DOHH2 (cell line): ENCODE data around the gene GABARAPL2.

Experiments used
- EZH2phosphoT487 ChIP-seq: fragments of 200-600 bp; sonication (generic); IDR thresholded peaks from 2 replicates; pipeline ENCODE4 v1.6.1; 2017; ENCODE audit warnings: borderline replicate concordance, mild to moderate bottlenecking, antibody characterized with exemption, low read length, moderate library complexity, mixed read lengths
- TF ChIP-seq, protein P1 (sequence below): fragments of 200-600 bp; sonication (generic); IDR thresholded peaks from one replicate; pipeline ENCODE4 v1.5.1; 2014; ENCODE audit warnings: antibody characterized with exemption, mild to moderate bottlenecking, low read depth, low read length; ENCODE audit not compliant: poor library complexity, severe bottlenecking

- no peak for TF ChIP-seq EZH2phosphoT487
- TF ChIP-seq, protein P1, sequence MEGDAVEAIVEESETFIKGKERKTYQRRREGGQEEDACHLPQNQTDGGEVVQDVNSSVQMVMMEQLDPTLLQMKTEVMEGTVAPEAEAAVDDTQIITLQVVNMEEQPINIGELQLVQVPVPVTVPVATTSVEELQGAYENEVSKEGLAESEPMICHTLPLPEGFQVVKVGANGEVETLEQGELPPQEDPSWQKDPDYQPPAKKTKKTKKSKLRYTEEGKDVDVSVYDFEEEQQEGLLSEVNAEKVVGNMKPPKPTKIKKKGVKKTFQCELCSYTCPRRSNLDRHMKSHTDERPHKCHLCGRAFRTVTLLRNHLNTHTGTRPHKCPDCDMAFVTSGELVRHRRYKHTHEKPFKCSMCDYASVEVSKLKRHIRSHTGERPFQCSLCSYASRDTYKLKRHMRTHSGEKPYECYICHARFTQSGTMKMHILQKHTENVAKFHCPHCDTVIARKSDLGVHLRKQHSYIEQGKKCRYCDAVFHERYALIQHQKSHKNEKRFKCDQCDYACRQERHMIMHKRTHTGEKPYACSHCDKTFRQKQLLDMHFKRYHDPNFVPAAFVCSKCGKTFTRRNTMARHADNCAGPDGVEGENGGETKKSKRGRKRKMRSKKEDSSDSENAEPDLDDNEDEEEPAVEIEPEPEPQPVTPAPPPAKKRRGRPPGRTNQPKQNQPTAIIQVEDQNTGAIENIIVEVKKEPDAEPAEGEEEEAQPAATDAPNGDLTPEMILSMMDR = no peak
Observed at GRCh38 chr16:75535901-75536300, 30.3 kb upstream of the GABARAPL2 start, which contains the start of gene CHST5.
